WTC11 (cell line): Measurements from ENCODE around the gene HS3ST3A1. TPM values are rescaled to one million over a fixed set of nuclear protein-coding genes. Genes with fewer than 3 reads are reported as not detected.

ENCODE experiments used
- ATAC-seq: fragments of 200-7000 bp; cut with Tn5 transposase; 2 replicates; pipeline ENCODE4 v1.10.0; 2021; ENCODE audit warnings: mild to moderate bottlenecking, moderate library complexity
- CTCF ChIA-PET: fragments of 300-600 bp; sonication (Branson Sonifier 250); formaldehyde crosslinking; loops from one replicate; lab custom pipeline; 2021; ENCODE audit warnings: antibody characterized with exemption; lab: Charles Lee
- POLR2A ChIA-PET: fragments of 350-600 bp; sonication (Branson Sonifier 250); formaldehyde crosslinking; loops from one replicate; lab custom pipeline; 2021; ENCODE audit warnings: antibody characterized with exemption; lab: Charles Lee
- DNase-seq: peaks from one replicate; pipeline ENCODE4 v3.0.0; 2021; ENCODE audit warnings: low spot score
- H3K27ac Mint-ChIP-seq: 2 replicates; pipeline ENCODE4 v1.8.0; 2021; ENCODE audit warnings: mixed read lengths
- H3K27me3 Mint-ChIP-seq: 2 replicates; pipeline ENCODE4 v1.8.0; 2021; ENCODE audit warnings: low read depth, mild to moderate bottlenecking, moderate library complexity, mixed read lengths
- H3K36me3 Mint-ChIP-seq: 2 replicates; pipeline ENCODE4 v1.8.0; 2021; ENCODE audit warnings: mixed read lengths
- H3K4me1 Mint-ChIP-seq: 2 replicates; pipeline ENCODE4 v1.8.0; 2022; ENCODE audit warnings: mixed read lengths
- H3K4me3 Mint-ChIP-seq: 2 replicates; pipeline ENCODE4 v1.8.0; 2021; ENCODE audit warnings: mild to moderate bottlenecking, moderate library complexity, mixed read lengths
- H3K9me3 Mint-ChIP-seq: 2 replicates; pipeline ENCODE4 v1.8.0; 2021; ENCODE audit warnings: mixed read lengths
- AFF4 ChIP-seq: sonication (generic); formaldehyde crosslinking; IDR thresholded peaks from 2 replicates; pipeline ENCODE4 v1.8.1; 2023; ENCODE audit warnings: mild to moderate bottlenecking, missing genetic modification reagents, borderline replicate concordance
- AR ChIP-seq: fragments of 250-450 bp; sonication (Bioruptor Pico); IDR thresholded peaks from 2 replicates; pipeline ENCODE4 v1.9.0; 2021; ENCODE audit warnings: mild to moderate bottlenecking
- ATF1 ChIP-seq: sonication (generic); formaldehyde crosslinking; IDR thresholded peaks from 2 replicates; pipeline ENCODE4 v1.8.1; 2023; ENCODE audit warnings: mild to moderate bottlenecking, moderate library complexity, missing genetic modification reagents
- ATF2 ChIP-seq: sonication (generic); formaldehyde crosslinking; IDR thresholded peaks from 2 replicates; pipeline ENCODE4 v1.8.1; 2022; ENCODE audit warnings: low read depth, missing genetic modification reagents, borderline replicate concordance
- ESRRA ChIP-seq: sonication (generic); formaldehyde crosslinking; IDR thresholded peaks from 2 replicates; pipeline ENCODE4 v1.8.1; 2022; ENCODE audit warnings: mild to moderate bottlenecking, missing genetic modification reagents, borderline replicate concordance
- HMGA2 ChIP-seq: fragments of 250-450 bp; sonication (Bioruptor Pico); IDR thresholded peaks from 2 replicates; pipeline ENCODE4 v1.4.0; 2021; ENCODE audit warnings: mild to moderate bottlenecking, moderate library complexity
- JAZF1 ChIP-seq: fragments of 250-450 bp; sonication (Bioruptor Pico); IDR thresholded peaks from 2 replicates; pipeline ENCODE4 v1.9.0; 2021; ENCODE audit warnings: moderate library complexity, mild to moderate bottlenecking, inconsistent platforms
- KAT7 ChIP-seq: sonication (generic); formaldehyde crosslinking; IDR thresholded peaks from 2 replicates; pipeline ENCODE4 v1.8.1; 2023; ENCODE audit warnings: missing genetic modification reagents, mild to moderate bottlenecking, borderline replicate concordance
- MYBL2 ChIP-seq: sonication (generic); formaldehyde crosslinking; IDR thresholded peaks from 2 replicates; pipeline ENCODE4 v1.8.1; 2023; ENCODE audit warnings: mild to moderate bottlenecking, moderate library complexity, missing genetic modification reagents
- NFATC4 ChIP-seq: fragments of 250-450 bp; sonication (Bioruptor Pico); IDR thresholded peaks from 2 replicates; pipeline ENCODE4 v1.9.0; 2021; ENCODE audit warnings: mild to moderate bottlenecking
- PREB ChIP-seq: sonication (generic); formaldehyde crosslinking; IDR thresholded peaks from 2 replicates; pipeline ENCODE4 v1.8.1; 2022; ENCODE audit warnings: mild to moderate bottlenecking, missing genetic modification reagents, moderate library complexity, borderline replicate concordance
- SMAD3 ChIP-seq: sonication (generic); formaldehyde crosslinking; IDR thresholded peaks from 2 replicates; pipeline ENCODE4 v1.8.0; 2022; ENCODE audit warnings: missing genetic modification reagents, mild to moderate bottlenecking, borderline replicate concordance
- STAT6 ChIP-seq: sonication (generic); formaldehyde crosslinking; conservative IDR thresholded peaks from 2 replicates; pipeline ENCODE4 v1.8.1; 2023; ENCODE audit warnings: mild to moderate bottlenecking, low read depth, missing genetic modification reagents, moderate library complexity
- TEAD4 ChIP-seq: sonication (generic); formaldehyde crosslinking; IDR thresholded peaks from 2 replicates; pipeline ENCODE4 v1.8.0; 2022; ENCODE audit warnings: mild to moderate bottlenecking, missing genetic modification reagents
- ZNF219 ChIP-seq: sonication (generic); formaldehyde crosslinking; IDR thresholded peaks from 2 replicates; pipeline ENCODE4 v1.8.0; 2023; ENCODE audit warnings: missing genetic modification reagents, mild to moderate bottlenecking, borderline replicate concordance
- ZNF232 ChIP-seq: sonication (generic); formaldehyde crosslinking; IDR thresholded peaks from 2 replicates; pipeline ENCODE4 v1.8.0; 2022; ENCODE audit warnings: mild to moderate bottlenecking, missing genetic modification reagents
- ZNF281 ChIP-seq: sonication (generic); formaldehyde crosslinking; IDR thresholded peaks from 2 replicates; pipeline ENCODE4 v1.8.0; 2023; ENCODE audit warnings: mild to moderate bottlenecking, missing genetic modification reagents
- ZNF671 ChIP-seq: fragments of 250-450 bp; sonication (Bioruptor Pico); IDR thresholded peaks from 2 replicates; pipeline ENCODE4 v1.8.0; 2021; ENCODE audit warnings: mild to moderate bottlenecking
- total RNA-seq: library from RNA; stranded (reverse); gene quantifications from 3 replicates; pipeline ENCODE4 v1.2.3, GENCODE V29; 2021

Gene HS3ST3A1
- total RNA-seq, 1 experiment from 2014 or later: 9.7 TPM

GRCh38 chr17:13561606-13562270 is 40.0 kb downstream of the HS3ST3A1 start:
- peaks cover 7% of the 10 kb centered on the region for H3K9me3 Mint-ChIP-seq
- no peaks in the 10 kb centered on the region for H3K27me3 Mint-ChIP-seq
- H3K4me3 Mint-ChIP-seq: no peak overlapping the region
- peaks cover 7% of the 10 kb centered on the region for H3K36me3 Mint-ChIP-seq
- DNase-seq (no peak), ATAC-seq (no peak)
- peaks cover 13% of the 10 kb centered on the region for H3K4me1 Mint-ChIP-seq
- no peak overlapping the region for H3K27ac Mint-ChIP-seq
- ChIA-PET POLR2A (no interaction called here), CTCF (no interaction called here)
- TF ChIP-seq KAT7 (CRISPR knock-in tag): no peak
- no peak for TF ChIP-seq TEAD4 (CRISPR knock-in tag)
- TF ChIP-seq STAT6 (CRISPR knock-in tag): no peak
- TF ChIP-seq ESRRA: no peak
- TF ChIP-seq ATF1 (CRISPR knock-in tag): no peak
- no peak for TF ChIP-seq ZNF232 (CRISPR knock-in tag)
- no peak for TF ChIP-seq SMAD3
- no peak for TF ChIP-seq HMGA2 (CRISPR knock-in tag)

GRCh38 chr17:13560935-13561334 is 40.8 kb downstream of the HS3ST3A1 start:
- no peak for DNase-seq
- no peak overlapping the region for H3K27ac Mint-ChIP-seq
- peaks cover 13% of the 10 kb centered on the region for H3K4me1 Mint-ChIP-seq
- TF ChIP-seq AFF4 (CRISPR knock-in tag) (no peak), ATF2 (CRISPR knock-in tag) (no peak), JAZF1 (CRISPR knock-in tag) (no peak), ZNF281 (no peak), ZNF671 (CRISPR knock-in tag) (no peak), AR (no peak), NFATC4 (CRISPR knock-in tag) (no peak), PREB (no peak), ZNF219 (no peak), MYBL2 (CRISPR knock-in tag) (no peak)
- no peaks in the 10 kb centered on the region for H3K27me3 Mint-ChIP-seq
- H3K9me3 Mint-ChIP-seq: no peaks in the 10 kb centered on the region
- POLR2A ChIA-PET: no interaction called here
- CTCF ChIA-PET: no interaction called here
- no peak overlapping the region for H3K4me3 Mint-ChIP-seq
- ATAC-seq: no peak
- H3K36me3 Mint-ChIP-seq: no peaks in the 10 kb centered on the region
